Cardiac septum (tissue), 1 donor: Measurements from ENCODE around the gene APOA4. TPM values are rescaled to one million over a fixed set of nuclear protein-coding genes. Genes with fewer than 3 reads are reported as not detected.

Experiments used
- DNase-seq: peaks from one replicate; pipeline ENCODE4 v3.0.0-alpha.2; 2020; ENCODE audit warnings: low spot score
- intact Hi-C: fragments of 100-400 bp; cut with DNase I; formaldehyde crosslinking; loops from one replicate; pipeline ENCODE4 v1.14.0; 2022
- long read RNA-seq: library from polyadenylated mRNA; unstranded; transcript quantifications from one replicate; pipeline ENCODE4 v2.0.0, GENCODE V29; 2021
- total RNA-seq: library from RNA; stranded (reverse); fragmentation: NEBNext Ultra II Directional; extraction: Animal tissue kit (Norgen Biotek cat#: 25700); gene quantifications from one replicate; pipeline ENCODE4 v1.2.1, GENCODE V29; 2021
- donor health status: DM: no; HTN: no; CAD: no.

APOA4 gene
- not detected for total RNA-seq
- long read RNA-seq, result 0 reads

DNA sequence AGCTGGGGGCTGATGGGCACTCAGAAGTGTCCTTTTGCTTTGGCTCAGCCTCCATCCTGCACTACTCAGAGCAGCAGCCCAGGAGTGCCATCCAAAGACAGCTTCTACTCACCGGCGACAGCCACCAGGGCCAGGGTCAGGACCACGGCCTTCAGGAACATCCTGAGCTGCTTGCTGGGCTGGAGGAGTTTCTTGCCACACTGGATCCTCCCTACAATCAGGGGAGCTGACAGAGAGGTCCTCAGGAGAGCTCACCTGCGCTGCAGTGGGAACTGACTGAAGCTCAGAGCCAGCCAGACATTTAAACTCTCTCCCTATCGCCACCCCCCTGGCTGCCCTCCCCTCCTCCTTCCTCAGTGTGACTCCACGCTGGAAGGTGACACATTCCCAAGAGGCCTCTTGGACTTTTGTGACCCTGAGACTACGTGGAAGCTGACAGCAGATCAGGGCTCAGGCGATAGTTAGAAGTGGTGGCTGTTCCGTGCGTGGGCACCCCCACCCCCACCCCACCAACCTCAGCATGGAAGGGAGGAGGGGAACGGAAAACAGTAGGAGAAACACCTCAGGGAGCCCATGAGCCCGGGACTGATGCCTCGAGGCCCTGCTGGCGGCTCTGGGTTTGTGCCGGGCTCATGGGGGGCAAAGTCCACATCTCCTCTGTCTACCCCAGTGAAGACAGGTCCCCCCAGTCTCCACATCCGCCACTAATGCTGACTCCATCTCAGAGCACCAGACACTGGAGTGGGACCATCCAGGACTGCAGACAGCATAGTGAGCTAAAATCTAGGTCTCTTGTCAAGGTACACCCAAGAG, at the start of gene APOA4:
APOA4 (minus strand) TSS at position 274 of the 813 bp plus-strand sequence; CDS start at position 161, 113 bp downstream.
- intact Hi-C loops, result no loop called here
- DNase-seq, result no peak

- no peak for DNase-seq
- intact Hi-C loops, result no loop called here
Observed at GRCh38 chr11:116871248-116871647, 48.1 kb upstream of the APOA4 start.

DNA sequence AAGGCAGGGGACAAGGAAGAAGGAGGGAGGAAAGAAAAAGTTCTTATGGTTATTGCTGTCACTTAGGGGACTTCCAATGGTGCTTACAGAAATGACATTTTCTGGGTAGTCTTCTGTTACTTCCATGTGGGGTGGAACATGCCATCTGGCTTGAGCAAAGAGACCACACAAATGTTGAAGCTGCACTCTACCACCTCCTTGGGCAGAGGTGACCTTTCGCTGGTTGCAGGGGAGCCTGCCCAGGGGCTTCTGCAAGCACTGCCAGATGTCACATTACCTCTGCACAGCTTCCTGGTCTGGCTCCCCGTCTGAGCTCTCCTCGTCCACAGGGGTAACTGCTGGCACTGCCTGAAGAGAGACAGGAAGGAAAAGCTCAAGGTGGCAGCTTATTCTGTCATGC, 47.0 kb upstream of the APOA4 start:
- intact Hi-C loops, result no loop called here

DNA sequence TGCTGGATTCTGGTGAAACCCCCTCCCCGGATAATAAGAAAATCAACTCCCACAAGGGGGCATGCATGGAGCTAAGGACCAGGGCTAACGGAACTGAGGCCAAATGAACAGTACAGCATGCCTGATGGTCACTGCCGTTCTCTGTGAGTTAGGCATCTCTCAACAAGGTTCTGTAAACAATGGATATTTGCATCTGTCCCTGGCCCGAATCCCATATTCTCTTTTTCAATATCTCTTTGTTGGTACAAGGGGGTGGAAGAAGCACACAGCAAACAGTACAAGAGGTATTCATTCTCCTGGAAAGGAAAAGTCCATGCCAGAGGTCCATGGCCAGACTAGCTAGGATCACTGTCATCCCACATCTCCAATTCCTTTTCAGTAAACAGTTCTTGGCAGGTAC, 46.5 kb upstream of the APOA4 start:
- intact Hi-C loops, result no loop called here
- no peak for DNase-seq

More for the DNA sequence above, 47.0 kb upstream of the APOA4 start:
- no peak for DNase-seq

- intact Hi-C loops, result no loop called here
- DNase-seq, result no peak
Observed at GRCh38 chr11:116868066-116868465, 45.0 kb upstream of the APOA4 start.

DNA sequence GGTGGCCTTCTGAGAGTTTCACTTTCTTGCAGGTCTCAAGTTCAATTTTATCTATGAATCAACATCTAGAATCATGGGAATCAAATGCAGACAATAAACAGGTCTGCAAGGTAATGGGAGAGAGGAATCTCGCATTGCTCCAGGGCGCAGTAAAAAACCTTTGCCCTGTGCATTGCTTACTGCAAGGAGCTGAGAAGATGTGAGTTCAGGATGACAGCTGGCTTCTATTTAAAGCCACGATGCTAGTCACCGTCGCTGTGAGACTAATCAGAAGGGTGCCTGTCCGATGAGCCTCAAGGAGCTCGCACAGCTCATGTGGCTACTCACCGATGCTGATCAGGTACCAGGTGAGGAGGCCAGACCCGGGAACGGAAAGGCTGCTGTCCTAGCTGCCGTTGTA, 44.5 kb upstream of the APOA4 start:
- intact Hi-C loops, result no loop called here

GRCh38 chr11:116866804-116867455, 43.8 kb upstream of the APOA4 start:
- intact Hi-C loops, result no loop called here
- no peak for DNase-seq

More for the DNA sequence above, 44.5 kb upstream of the APOA4 start:
- no peak for DNase-seq

- intact Hi-C loops, result no loop called here
Observed at GRCh38 chr11:116865696-116866095, 42.6 kb upstream of the APOA4 start.

DNA sequence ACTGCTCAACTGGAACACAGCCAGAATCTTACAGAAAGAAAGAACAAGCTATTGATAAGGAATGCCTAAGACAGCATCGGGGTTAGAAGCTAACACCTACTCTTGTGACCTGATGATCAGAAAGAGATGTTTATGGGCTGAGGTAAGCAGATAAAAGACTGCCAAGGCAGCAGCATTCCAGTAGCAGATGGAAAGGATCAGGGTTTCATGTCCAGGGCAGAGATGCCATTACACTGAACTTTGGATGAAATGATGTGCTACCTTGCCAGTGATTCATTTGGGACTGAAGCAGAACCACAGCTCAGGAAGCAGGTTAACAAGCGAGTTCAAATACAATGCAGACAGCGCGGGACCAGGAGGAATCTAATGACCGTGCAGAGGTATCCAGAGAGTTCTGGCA, 41.4 kb upstream of the APOA4 start:
- no peak for DNase-seq
- intact Hi-C loops, result no loop called here

More at GRCh38 chr11:116865696-116866095, 42.6 kb upstream of the APOA4 start:
- DNase-seq, result no peak

- intact Hi-C loops, result no loop called here
- no peak for DNase-seq
Observed at GRCh38 chr11:116862951-116863350, 39.8 kb upstream of the APOA4 start.

- intact Hi-C loops, result no loop called here
- DNase-seq, result no peak
Observed at GRCh38 chr11:116862185-116862584, 39.1 kb upstream of the APOA4 start.

DNA sequence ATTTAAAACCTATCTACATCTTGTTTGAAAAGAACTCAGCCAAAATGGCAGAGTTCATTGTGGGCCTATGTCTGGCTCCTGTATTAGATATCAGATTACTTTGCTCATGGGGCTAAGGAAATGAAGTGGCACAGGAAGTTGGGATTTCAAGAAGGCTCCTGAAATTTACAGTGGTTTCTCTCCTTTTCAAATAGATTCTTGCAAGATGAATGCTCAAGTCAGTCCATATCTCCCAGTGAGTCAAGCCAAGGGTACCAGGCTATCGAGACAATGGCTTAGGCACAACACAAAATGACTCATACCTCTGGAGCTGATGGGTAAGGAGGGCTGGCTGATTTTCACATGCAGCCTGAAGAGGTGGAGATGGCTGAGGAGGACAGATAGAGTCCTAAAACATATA, 38.4 kb upstream of the APOA4 start:
- no peak for DNase-seq
- intact Hi-C loops, result no loop called here

- intact Hi-C loops, result no loop called here
- DNase-seq, result no peak
Observed at GRCh38 chr11:116860303-116860702, 37.2 kb upstream of the APOA4 start.

DNA sequence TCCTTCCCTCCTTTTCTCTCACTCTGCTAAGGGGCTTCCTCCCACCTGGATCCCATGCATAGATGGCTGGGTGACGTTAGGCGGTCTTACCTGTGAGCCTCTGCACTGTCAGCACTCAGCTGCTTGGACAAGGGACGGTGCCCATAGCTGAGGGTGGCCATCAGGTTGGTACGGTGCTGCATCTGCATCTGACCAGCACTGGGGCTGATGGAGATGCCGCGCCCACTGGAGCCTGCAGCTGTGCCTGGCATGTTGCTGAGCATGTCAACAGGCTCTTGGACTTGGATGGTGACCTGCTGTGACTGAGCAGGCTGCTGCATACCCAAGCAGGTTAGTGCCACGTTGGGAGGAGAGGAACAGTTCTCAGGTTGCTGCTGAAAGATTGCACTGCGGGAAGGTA, 36.1 kb upstream of the APOA4 start:
- intact Hi-C loops, result no loop called here
- DNase-seq, result no peak

DNA sequence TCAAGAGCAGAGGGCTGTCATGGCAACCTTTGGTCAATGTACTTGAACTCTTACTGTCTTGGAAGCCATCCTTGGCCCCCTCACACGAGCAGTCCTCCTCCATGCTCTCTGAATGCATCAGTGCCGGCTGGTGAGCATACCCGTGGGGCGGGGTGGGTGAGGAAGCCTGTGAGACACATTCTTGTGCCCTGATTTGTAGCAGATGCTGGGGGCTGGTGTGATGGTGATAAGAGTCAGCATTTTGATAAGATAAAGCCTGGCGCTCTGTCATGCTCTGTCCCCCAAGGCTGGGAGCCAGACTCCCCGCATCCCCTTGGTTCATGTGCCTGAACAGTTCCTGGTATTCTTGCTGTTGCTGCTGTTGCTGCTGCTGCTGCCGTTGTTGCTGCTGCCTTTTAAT, 34.8 kb upstream of the APOA4 start:
- intact Hi-C loops, result no loop called here
- no peak for DNase-seq

- no peak for DNase-seq
- intact Hi-C loops, result no loop called here
Observed at GRCh38 chr11:116857316-116857715, 34.2 kb upstream of the APOA4 start.

- DNase-seq, result no peak
- intact Hi-C loops, result no loop called here
Observed at GRCh38 chr11:116856423-116856822, 33.3 kb upstream of the APOA4 start.

GRCh38 chr11:116855413-116855812, 32.3 kb upstream of the APOA4 start:
- intact Hi-C loops, result no loop called here
- no peak for DNase-seq

DNA sequence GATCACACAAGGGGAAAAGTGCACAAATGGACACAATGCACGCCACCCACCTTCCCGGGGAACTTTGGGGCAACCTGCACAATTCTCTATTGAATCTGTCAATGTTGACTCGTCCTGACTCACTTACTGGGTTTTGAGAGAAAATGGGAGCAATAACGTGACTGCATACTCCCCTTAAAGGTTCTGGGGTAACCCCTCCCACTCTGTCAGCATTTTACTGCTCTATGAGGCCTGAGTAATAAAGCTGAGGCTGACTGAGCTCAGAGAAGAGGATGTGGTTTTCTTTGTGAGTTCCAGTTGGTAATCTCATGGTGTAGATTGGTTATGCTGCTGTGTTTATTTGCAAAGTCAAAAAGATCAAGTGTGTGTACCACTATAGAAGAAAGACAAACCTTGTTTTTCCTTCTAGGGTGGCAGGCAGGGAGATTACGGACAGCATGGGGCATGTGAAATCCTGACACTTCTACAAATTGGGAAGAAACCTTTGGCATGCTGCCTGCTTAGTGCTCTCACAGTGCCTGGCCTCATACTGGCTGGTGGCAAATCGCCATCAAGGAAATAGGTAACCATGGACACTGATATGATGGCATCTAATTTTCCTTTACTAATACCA, 30.5 kb upstream of the APOA4 start:
- intact Hi-C loops, result no loop called here
- DNase-seq, result no peak

GRCh38 chr11:116852261-116853031, 29.3 kb upstream of the APOA4 start:
- intact Hi-C loops, result no loop called here
- DNase-seq, result no peak
